NCI-H748 (cell line): ENCODE data around the gene SCNN1A.

Experiments used
- DNase-seq: peaks from one replicate; lab custom pipeline; 2025; ENCODE audit not compliant: unreplicated experiment; lab: John Stamatoyannopoulos, UW

The SCNN1A gene

DNA sequence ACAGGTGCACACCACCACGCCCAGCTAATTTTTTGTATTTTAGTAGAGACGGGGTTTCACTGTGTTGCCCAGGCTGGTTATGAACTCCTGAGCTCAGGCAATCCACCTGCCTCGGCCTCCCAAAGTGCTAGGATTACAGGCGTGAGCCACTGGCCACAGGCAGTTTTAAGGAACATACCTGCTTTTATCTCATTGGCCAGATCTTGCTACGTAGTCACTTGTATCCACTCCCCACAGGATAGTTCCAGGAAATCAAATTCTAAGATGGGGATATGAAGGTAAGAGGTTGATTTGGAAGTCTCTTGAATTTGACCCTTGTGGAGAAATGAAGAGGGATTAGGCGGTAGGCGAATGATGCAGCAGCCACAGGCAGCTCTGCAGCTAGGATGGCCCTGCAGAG is 73.6 kb downstream of the SCNN1A start:
- no peak for DNase-seq

DNA sequence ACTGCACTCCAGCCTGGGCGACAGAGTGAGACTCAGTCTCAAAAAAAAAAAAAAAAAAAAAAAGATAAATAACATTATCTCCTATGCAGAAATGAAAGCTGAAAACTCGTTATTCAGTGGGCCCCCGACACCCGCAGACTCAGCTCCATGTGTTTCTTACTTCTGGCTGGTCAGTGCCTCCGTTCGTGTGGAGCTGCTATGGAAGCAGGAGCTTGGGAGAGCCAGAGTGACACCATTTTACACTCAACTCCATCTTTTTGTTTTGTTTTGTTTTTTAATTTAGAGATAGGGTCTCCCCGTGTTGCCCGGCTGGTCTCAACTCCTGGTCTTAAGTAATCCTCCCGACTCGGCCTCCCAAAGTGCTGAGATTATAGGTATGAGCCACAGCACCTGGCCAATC is 78.2 kb downstream of the SCNN1A start:
- DNase-seq, result no peak
